SU-DHL-6 (cell line): Measurements from ENCODE around the gene SPEG.

ENCODE experiments used
- H2AFZ ChIP-seq: fragments of 200-600 bp; sonication (generic); 2 replicates; pipeline ENCODE4 v1.6.1; 2014; ENCODE audit warnings: low read depth, mild to moderate bottlenecking, moderate library complexity, mixed read lengths, antibody characterized with exemption, low read length; ENCODE audit not compliant: severe bottlenecking
- H3F3A ChIP-seq: fragments of 200-600 bp; shearing (Covaris generic); 2 replicates; pipeline ENCODE4 v1.6.0; 2016; ENCODE audit warnings: antibody characterized with exemption, mild to moderate bottlenecking; ENCODE audit not compliant: insufficient read depth
- H3K27ac ChIP-seq: fragments of 200-600 bp; sonication (generic); 2 replicates; pipeline ENCODE4 v1.5.1; 2016; ENCODE audit warnings: low read depth, mild to moderate bottlenecking, low read length, moderate library complexity, mixed read lengths
- H3K27me3 ChIP-seq: fragments of 200-600 bp; sonication (generic), shearing (Covaris generic); 2 replicates; pipeline ENCODE4 v1.6.0; 2014; ENCODE audit warnings: mild to moderate bottlenecking, low read length
- H3K36me3 ChIP-seq: fragments of 200-600 bp; sonication (generic); 2 replicates; pipeline ENCODE4 v1.6.1; 2014; ENCODE audit warnings: mild to moderate bottlenecking, low read length, mixed read lengths
- H3K4me2 ChIP-seq: fragments of 300-600, 200-600 bp; shearing (Covaris generic), sonication (generic); 2 replicates; pipeline ENCODE4 v1.6.0; 2014; ENCODE audit warnings: low read length, low read depth, mild to moderate bottlenecking; ENCODE audit not compliant: poor library complexity, severe bottlenecking
- H3K4me3 ChIP-seq: fragments of 200-600 bp; sonication (generic); 2 replicates; pipeline ENCODE4 v1.5.1; 2014; ENCODE audit warnings: antibody characterized with exemption, low read length, mild to moderate bottlenecking, mixed read lengths; ENCODE audit not compliant: insufficient read depth, poor library complexity, severe bottlenecking
- H3K79me2 ChIP-seq: fragments of 200-600 bp; sonication (generic); 2 replicates; pipeline ENCODE4 v1.6.1; 2014; ENCODE audit warnings: mild to moderate bottlenecking, low read length, moderate library complexity; ENCODE audit not compliant: insufficient read depth
- H3K9ac ChIP-seq: fragments of 200-600 bp; sonication (generic); 2 replicates; pipeline ENCODE4 v1.7.0; 2014; ENCODE audit warnings: mild to moderate bottlenecking, low read length
- H3K9me2 ChIP-seq: fragments of 200-600 bp; sonication (generic); replicated peaks from 2 replicates; pipeline ENCODE4 v1.6.1; 2014; ENCODE audit warnings: low read length; ENCODE audit not compliant: insufficient read depth
- H3K9me3 ChIP-seq: fragments of 200-600 bp; sonication (generic); 2 replicates; pipeline ENCODE4 v1.6.1; 2014; ENCODE audit warnings: low read length, mixed read lengths; ENCODE audit not compliant: insufficient read depth
- H4K20me1 ChIP-seq: fragments of 200-600 bp; sonication (generic); 2 replicates; pipeline ENCODE4 v1.6.1; 2014; ENCODE audit warnings: low read depth, mild to moderate bottlenecking, antibody characterized with exemption, low read length, moderate library complexity, mixed read lengths
- EZH2phosphoT487 ChIP-seq: fragments of 200-600 bp; sonication (generic), shearing (Covaris generic); conservative IDR thresholded peaks from 2 replicates; pipeline ENCODE4 v1.6.1; 2018; ENCODE audit warnings: mild to moderate bottlenecking, antibody characterized with exemption, low read length, moderate library complexity, mixed read lengths
- TF ChIP-seq, protein P1 (sequence below): fragments of 200-600 bp; sonication (generic); IDR thresholded peaks from one replicate; pipeline ENCODE4 v1.5.1; 2017; ENCODE audit warnings: antibody characterized with exemption, mild to moderate bottlenecking, low read length, moderate library complexity; ENCODE audit not compliant: insufficient read depth, poor library complexity, severe bottlenecking

The SPEG gene

GRCh38 chr2:219416938-219417337, 17.7 kb upstream of the SPEG start:
- no peaks in the 10 kb centered on the region for H3K9me2 ChIP-seq
- H4K20me1 ChIP-seq = no peaks in the 10 kb centered on the region
- H3K27me3 ChIP-seq = no peaks in the 10 kb centered on the region
- H3K4me3 ChIP-seq = no peak overlapping the region
- no peaks in the 10 kb centered on the region for H3K79me2 ChIP-seq
- H3K27ac ChIP-seq = no peak overlapping the region
- no peak overlapping the region for H3K9ac ChIP-seq
- H3F3A ChIP-seq = no peaks in the 10 kb centered on the region
- no peak for TF ChIP-seq EZH2phosphoT487
- TF ChIP-seq, protein P1, sequence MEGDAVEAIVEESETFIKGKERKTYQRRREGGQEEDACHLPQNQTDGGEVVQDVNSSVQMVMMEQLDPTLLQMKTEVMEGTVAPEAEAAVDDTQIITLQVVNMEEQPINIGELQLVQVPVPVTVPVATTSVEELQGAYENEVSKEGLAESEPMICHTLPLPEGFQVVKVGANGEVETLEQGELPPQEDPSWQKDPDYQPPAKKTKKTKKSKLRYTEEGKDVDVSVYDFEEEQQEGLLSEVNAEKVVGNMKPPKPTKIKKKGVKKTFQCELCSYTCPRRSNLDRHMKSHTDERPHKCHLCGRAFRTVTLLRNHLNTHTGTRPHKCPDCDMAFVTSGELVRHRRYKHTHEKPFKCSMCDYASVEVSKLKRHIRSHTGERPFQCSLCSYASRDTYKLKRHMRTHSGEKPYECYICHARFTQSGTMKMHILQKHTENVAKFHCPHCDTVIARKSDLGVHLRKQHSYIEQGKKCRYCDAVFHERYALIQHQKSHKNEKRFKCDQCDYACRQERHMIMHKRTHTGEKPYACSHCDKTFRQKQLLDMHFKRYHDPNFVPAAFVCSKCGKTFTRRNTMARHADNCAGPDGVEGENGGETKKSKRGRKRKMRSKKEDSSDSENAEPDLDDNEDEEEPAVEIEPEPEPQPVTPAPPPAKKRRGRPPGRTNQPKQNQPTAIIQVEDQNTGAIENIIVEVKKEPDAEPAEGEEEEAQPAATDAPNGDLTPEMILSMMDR = no peak
- H3K9me3 ChIP-seq = no peaks in the 10 kb centered on the region
- H3K36me3 ChIP-seq = no peaks in the 10 kb centered on the region
- H3K4me2 ChIP-seq = no peak overlapping the region
- H2AFZ ChIP-seq = no peak overlapping the region

GRCh38 chr2:219417374-219417773, 17.3 kb upstream of the SPEG start:
- no peak overlapping the region for H2AFZ ChIP-seq
- H3K9me3 ChIP-seq = no peaks in the 10 kb centered on the region
- H4K20me1 ChIP-seq = no peaks in the 10 kb centered on the region
- TF ChIP-seq, protein P1 = no peak
- TF ChIP-seq EZH2phosphoT487 = no peak
- H3K27ac ChIP-seq = no peak overlapping the region
- H3K9me2 ChIP-seq = no peaks in the 10 kb centered on the region
- H3K9ac ChIP-seq = no peak overlapping the region
- H3K4me3 ChIP-seq = no peak overlapping the region
- H3K27me3 ChIP-seq = no peaks in the 10 kb centered on the region
- no peaks in the 10 kb centered on the region for H3K79me2 ChIP-seq
- no peaks in the 10 kb centered on the region for H3K36me3 ChIP-seq
- H3K4me2 ChIP-seq = no peak overlapping the region
- H3F3A ChIP-seq = no peaks in the 10 kb centered on the region

DNA sequence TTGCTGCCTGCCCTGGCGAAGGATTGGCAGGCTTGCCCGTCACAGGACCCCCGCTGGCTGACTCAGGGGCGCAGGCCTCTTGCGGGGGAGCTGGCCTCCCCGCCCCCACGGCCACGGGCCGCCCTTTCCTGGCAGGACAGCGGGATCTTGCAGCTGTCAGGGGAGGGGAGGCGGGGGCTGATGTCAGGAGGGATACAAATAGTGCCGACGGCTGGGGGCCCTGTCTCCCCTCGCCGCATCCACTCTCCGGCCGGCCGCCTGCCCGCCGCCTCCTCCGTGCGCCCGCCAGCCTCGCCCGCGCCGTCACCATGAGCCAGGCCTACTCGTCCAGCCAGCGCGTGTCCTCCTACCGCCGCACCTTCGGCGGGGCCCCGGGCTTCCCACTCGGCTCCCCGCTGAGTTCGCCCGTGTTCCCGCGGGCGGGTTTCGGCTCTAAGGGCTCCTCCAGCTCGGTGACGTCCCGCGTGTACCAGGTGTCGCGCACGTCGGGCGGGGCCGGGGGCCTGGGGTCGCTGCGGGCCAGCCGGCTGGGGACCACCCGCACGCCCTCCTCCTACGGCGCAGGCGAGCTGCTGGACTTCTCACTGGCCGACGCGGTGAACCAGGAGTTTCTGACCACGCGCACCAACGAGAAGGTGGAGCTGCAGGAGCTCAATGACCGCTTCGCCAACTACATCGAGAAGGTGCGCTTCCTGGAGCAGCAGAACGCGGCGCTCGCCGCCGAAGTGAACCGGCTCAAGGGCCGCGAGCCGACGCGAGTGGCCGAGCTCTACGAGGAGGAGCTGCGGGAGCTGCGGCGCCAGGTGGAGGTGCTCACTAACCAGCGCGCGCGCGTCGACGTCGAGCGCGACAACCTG, 16.3 kb upstream of the SPEG start, which contains the start of gene DES:
TSS of gene DES (plus strand) at position 223 of the 857 bp plus-strand sequence. CDS start at position 309, 86 bp downstream.
- Histone ChIP-seq H3K4me3 (no peak within 1 kb of the TSS), H3K4me2 (no peak within 1 kb of the TSS), H3K27me3 (no peaks in the 10 kb centered on the region), H3K9me2 (no peaks in the 10 kb centered on the region), H3K27ac (no peak within 1 kb of the TSS), H3K9me3 (no peaks in the 10 kb centered on the region), H3K9ac (no peak within 1 kb of the TSS), H3K79me2 (no peaks in the 10 kb centered on the region), H4K20me1 (no peaks in the 10 kb centered on the region), H3F3A (no peaks in the 10 kb centered on the region), H3K36me3 (no peaks in the 10 kb centered on the region), H2AFZ (no peak within 1 kb of the TSS)
- no peak for TF ChIP-seq EZH2phosphoT487
- TF ChIP-seq, protein P1 = no peak
